Breast epithelium (tissue), 4 donors: ENCODE results near the gene PNPLA5. TPM values are rescaled to one million over a fixed set of nuclear protein-coding genes. Genes with fewer than 3 reads are reported as not detected.

Source experiments
- DNase-seq, 2 donors: peaks; one replicate each; pipeline ENCODE4 v3.0.0-alpha.2; 2019; ENCODE audit warnings: low spot score in 2 of 2
- H3K27ac ChIP-seq, 2 donors: fragments of 200-600 bp; sonication (generic) in 1 of 2; one replicate each; pipeline ENCODE4 v1.5.1; 2016 to 2019; ENCODE audit warnings: mild to moderate bottlenecking in 1 of 2
- H3K27me3 ChIP-seq, 2 donors: fragments of 200-600 bp; sonication (generic) in 1 of 2; one replicate each; pipeline versions ENCODE4 v1.5.1 to v1.6.0; 2017 to 2019; ENCODE audit warnings: control low read depth in 1 of 2, mild to moderate bottlenecking in 1 of 2
- H3K36me3 ChIP-seq: fragments of 200-600 bp; one replicate; pipeline ENCODE4 v1.5.1; 2019
- H3K4me1 ChIP-seq, 2 donors: fragments of 200-600 bp; sonication (generic); one replicate each; pipeline ENCODE4 v1.5.1; 2016 to 2019; ENCODE audit warnings: control low read depth in 1 of 2
- H3K4me3 ChIP-seq, 3 donors: fragments of 200-600 bp; sonication (generic); 1 replicate in 2 of 3; 2 replicates in 1 of 3; pipeline ENCODE4 v1.5.1; 2016 to 2019; ENCODE audit warnings: mild to moderate bottlenecking in 3 of 3, moderate library complexity in 2 of 3
- H3K9me3 ChIP-seq, 2 donors: fragments of 200-600 bp; sonication (generic) in 1 of 2; one replicate each; pipeline ENCODE4 v1.5.1; 2016 to 2019; ENCODE audit warnings: control low read depth in 1 of 2
- CTCF ChIP-seq, 3 donors: fragments of 450-650 bp; IDR thresholded peaks; one replicate each; pipeline ENCODE4 v1.5.1; 2016 to 2017; ENCODE audit warnings: antibody characterized with exemption in 3 of 3, mild to moderate bottlenecking in 3 of 3, moderate library complexity in 3 of 3
- POLR2A ChIP-seq: fragments of 450-650 bp; IDR thresholded peaks from one replicate; pipeline ENCODE4 v1.6.1; 2016; ENCODE audit warnings: antibody characterized with exemption, mild to moderate bottlenecking, moderate library complexity
- POLR2AphosphoS5 ChIP-seq, 3 donors: sonication (generic); formaldehyde crosslinking; IDR thresholded peaks; one replicate each; pipeline ENCODE4 v1.6.1; 2017; ENCODE audit warnings: antibody characterized with exemption in 3 of 3
- intact Hi-C: fragments of 100-400 bp; cut with DNase I; formaldehyde crosslinking; loops from one replicate; pipeline ENCODE4 v1.15.1; 2023; ENCODE audit warnings: low total_unique reads
- total RNA-seq, 3 donors: library from RNA; depleted of rRNA; stranded (reverse); fragments of >200 nt; gene quantifications; one replicate each; pipeline ENCODE4 v1.1.0, GENCODE V29; 2016

PNPLA5 gene
- total RNA-seq, 3 donors from 2014 or later, result not detected

DNA sequence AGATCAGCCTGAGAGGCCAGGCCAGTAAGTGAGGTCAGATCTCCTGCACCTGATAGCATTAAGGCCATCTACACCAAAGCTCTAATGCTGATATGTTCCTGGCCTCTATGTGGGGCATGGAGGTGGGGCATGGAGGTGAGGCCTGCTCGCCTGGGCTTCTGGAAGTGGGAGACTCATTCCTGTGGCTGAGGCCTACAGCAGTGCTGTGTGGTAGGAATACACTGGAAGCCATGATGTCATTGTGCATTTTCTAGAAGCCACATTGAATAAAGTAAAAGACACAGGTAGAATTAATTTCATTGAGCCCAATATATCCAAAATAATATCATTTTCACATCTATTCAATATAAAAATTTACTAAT lies 34.5 kb upstream of the PNPLA5 start:
- H3K36me3 ChIP-seq, result no peaks in the 10 kb centered on the region
- DNase-seq, result peak in 1 of 2 donors; percentile 38
- no peak overlapping the region for H3K4me3 ChIP-seq
- H3K9me3 ChIP-seq, result no peaks in the 10 kb centered on the region
- intact Hi-C loops, result no loop called here
- TF ChIP-seq POLR2AphosphoS5 (IDR thresholded peaks at IDR 0.05), result no peak
- TF ChIP-seq POLR2A, result no peak
- TF ChIP-seq CTCF (IDR thresholded peaks at IDR 0.05), result no peak
- H3K4me1 ChIP-seq, result no peaks in the 10 kb centered on the region
- H3K27ac ChIP-seq, result peak overlapping the region in 1 of 2 donors; percentile 12
- no peaks in the 10 kb centered on the region for H3K27me3 ChIP-seq

- no peaks in the 10 kb centered on the region for H3K4me1 ChIP-seq
- peak in 1 of 2 donors; percentile 60 for DNase-seq
- no peaks in the 10 kb centered on the region for H3K36me3 ChIP-seq
- no peak overlapping the region for H3K4me3 ChIP-seq
- intact Hi-C loops, result no loop called here
- H3K9me3 ChIP-seq, result no peaks in the 10 kb centered on the region
- peak overlapping the region; percentile 32 to 36 for H3K27ac ChIP-seq
- TF ChIP-seq CTCF (IDR thresholded peaks at IDR 0.05), result no peak
- TF ChIP-seq POLR2AphosphoS5 (IDR thresholded peaks at IDR 0.05), result no peak
- TF ChIP-seq POLR2A, result no peak
- no peaks in the 10 kb centered on the region for H3K27me3 ChIP-seq
Measured at GRCh38 chr22:43925433-43926348, 33.9 kb upstream of the PNPLA5 start.

- no peak overlapping the region for H3K4me3 ChIP-seq
- H3K27me3 ChIP-seq, result no peaks in the 10 kb centered on the region
- TF ChIP-seq CTCF (IDR thresholded peaks at IDR 0.05) (no peak), POLR2AphosphoS5 (IDR thresholded peaks at IDR 0.05) (no peak), POLR2A (no peak)
Measured at GRCh38 chr22:43924877-43925276, 33.1 kb upstream of the PNPLA5 start.

GRCh38 chr22:43923631-43924464 lies 32.0 kb upstream of the PNPLA5 start, which contains the start of gene PNPLA3:
Gene PNPLA3 (plus strand): TSS chr22:43923805. CDS start chr22:43923912, 107 bp downstream.
- TF ChIP-seq CTCF (IDR thresholded peaks at IDR 0.05) (no peak), POLR2AphosphoS5 (IDR thresholded peaks at IDR 0.05) (peak in 1 of 3 donors; percentile 23)
- Histone ChIP-seq H3K36me3 (no peaks in the 10 kb centered on the region), H3K27ac (peak within 1 kb of the TSS; percentile 42 to 57), H3K9me3 (no peaks in the 10 kb centered on the region), H3K4me3 (peak within 1 kb of the TSS; percentile 47 to 85 (median 67)), H3K27me3 (no peaks in the 10 kb centered on the region), H3K4me1 (no peaks in the 10 kb centered on the region)
- intact Hi-C loops, result no loop called here
- peak; percentile 81 to 87 for DNase-seq

More at GRCh38 chr22:43924877-43925276, 33.1 kb upstream of the PNPLA5 start:
- no peak for DNase-seq
- no peaks in the 10 kb centered on the region for H3K4me1 ChIP-seq
- intact Hi-C loops, result no loop called here
- H3K9me3 ChIP-seq, result no peaks in the 10 kb centered on the region
- H3K36me3 ChIP-seq, result no peaks in the 10 kb centered on the region
- H3K27ac ChIP-seq, result peak overlapping the region in 1 of 2 donors; percentile 36
